Inflammatory macrophage treated with lipopolysaccharide for 1 hour (primary cell): Measurements from ENCODE around the gene PARD3.

Source experiments
- DNase-seq, 2 donors: peaks; one replicate each; pipeline ENCODE4 v3.0.0-alpha.2; 2020 to 2022

The PARD3 gene

GRCh38 chr10:34192646-34193045, 622.5 kb downstream of the PARD3 start:
- no peak for DNase-seq

DNA sequence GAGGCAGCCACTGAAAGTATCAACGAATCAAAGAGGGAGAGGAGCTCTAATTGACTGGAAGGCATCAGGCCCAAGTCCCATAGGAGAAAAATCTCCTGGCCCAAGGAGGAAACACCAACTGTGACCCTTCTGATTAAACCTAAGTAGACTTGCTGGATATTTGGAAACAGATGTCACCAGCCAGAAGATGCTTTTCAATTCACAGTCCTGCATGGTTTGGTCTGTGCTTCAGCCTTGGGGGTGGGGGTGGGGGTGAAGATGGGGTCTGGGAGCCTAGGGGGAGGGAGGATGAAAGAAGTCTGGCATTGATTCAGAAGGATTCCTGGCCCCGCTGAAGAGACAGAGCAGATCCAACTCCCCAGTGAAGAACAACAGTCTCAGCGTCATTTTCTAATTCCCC, 623.7 kb downstream of the PARD3 start:
- DNase-seq, result no peak

DNA sequence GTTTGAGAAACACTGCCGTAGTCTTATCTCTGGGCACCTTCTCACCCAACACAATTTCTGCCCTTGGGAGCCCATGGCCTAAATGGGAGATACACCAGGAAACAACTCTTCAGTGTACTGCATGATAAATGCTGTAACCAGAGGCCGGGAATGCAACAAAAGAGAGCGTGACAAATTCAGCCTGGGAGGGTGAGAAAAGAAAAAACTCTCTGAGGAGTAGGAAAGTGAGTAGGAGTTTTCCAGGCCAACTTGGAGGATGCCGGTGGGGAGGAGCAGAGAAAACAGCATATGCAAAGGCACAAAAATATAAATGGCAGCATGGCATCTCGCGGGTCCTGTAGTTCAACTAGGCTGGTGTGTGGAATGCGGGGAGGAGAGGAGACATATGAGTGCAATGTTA, 624.5 kb downstream of the PARD3 start:
- DNase-seq, result no peak

GRCh38 chr10:34189830-34190229, 625.3 kb downstream of the PARD3 start:
- DNase-seq, result no peak

GRCh38 chr10:34188221-34188620, 626.9 kb downstream of the PARD3 start:
- DNase-seq, result no peak

- DNase-seq, result no peak
Measured at GRCh38 chr10:34187201-34187600, 627.9 kb downstream of the PARD3 start.

- DNase-seq, result no peak
Measured at GRCh38 chr10:34186745-34187144, 628.4 kb downstream of the PARD3 start.

- DNase-seq, result peak in 1 of 2 donors; percentile 17
Measured at GRCh38 chr10:34185998-34186397, 629.1 kb downstream of the PARD3 start.

GRCh38 chr10:34184939-34185386, 630.1 kb downstream of the PARD3 start:
- DNase-seq, result no peak

DNA sequence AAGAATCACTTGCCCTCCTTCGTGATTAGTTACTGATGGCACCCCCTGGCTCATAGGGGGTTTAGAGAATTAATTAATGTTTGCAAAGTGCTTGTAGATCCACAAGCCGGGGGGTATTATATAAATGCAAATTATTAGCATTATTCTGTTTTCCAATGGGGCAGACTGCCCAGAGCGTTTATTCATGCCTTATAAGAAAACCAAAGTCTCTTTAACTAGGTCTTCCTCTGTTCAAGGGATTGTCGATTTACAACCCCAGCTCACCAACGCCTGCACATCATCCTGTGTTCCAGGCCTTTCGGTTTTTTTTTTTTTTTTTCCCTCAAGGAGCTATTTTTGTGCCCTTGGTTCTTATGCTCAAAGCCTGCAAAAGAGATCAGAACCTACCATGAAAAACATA, 630.7 kb downstream of the PARD3 start:
- DNase-seq, result no peak

- no peak for DNase-seq
Measured at GRCh38 chr10:34183016-34183796, 631.9 kb downstream of the PARD3 start.

GRCh38 chr10:34181553-34182300, 633.4 kb downstream of the PARD3 start:
- no peak for DNase-seq

DNA sequence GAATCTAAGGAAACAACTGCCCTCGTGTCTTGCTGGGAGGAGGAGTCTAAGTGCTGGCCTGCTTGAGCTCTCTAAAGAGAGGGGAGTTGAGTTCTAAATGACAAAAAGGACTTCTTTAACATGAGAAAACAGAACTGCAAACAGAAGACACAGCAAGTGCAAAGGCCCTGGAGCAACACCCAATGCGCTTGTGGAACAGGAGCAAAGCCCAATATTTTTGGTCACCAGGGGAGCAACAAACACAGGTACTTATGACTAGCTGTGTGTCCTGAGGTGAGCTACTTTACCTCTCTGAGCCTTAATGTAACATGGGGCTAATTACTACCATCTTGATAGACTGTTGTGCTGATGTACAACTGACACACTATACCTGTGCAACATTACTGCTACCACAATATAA, 634.3 kb downstream of the PARD3 start:
- DNase-seq, result no peak

DNA sequence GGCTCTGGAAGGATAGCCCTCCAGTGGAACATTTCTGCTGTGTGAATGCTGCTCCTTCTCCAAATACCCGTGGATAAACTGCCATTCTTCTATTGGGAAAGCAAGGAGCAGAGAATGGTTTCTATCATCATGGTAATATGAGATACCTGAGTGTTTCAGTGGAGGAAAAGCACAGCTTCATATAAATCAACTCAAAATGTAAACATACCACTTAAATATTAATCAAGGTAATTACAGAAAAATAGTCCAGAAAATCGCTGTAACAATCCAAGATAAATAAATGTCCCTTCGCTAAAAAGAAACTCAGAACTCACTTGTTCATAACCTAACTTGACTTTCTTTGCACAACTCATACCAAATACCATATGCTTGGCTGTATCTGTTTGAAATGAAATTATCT, 635.8 kb downstream of the PARD3 start:
- no peak for DNase-seq

GRCh38 chr10:34178756-34179155, 636.3 kb downstream of the PARD3 start:
- no peak for DNase-seq

DNA sequence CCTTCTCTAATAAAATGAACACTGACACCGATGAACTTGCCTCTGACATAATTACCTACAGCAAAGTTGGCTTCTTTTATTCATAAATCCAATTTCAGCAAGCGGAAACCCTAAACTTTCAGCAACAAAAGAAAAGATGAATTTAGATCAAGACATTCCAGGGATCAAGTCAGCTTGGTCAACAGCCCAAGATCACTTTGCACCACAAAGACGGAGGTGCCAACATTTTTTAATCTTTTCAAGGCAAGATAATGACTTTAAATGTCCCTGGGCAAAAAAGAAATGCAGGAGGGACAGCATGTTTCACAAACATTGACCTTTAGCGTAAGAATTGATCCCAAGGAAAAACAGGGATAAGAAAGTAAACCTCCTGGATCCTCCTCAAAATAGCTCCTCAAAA, 636.9 kb downstream of the PARD3 start:
- no peak for DNase-seq

GRCh38 chr10:34177445-34177844, 637.7 kb downstream of the PARD3 start:
- DNase-seq, result no peak

GRCh38 chr10:34176351-34176750, 638.7 kb downstream of the PARD3 start:
- DNase-seq, result no peak

DNA sequence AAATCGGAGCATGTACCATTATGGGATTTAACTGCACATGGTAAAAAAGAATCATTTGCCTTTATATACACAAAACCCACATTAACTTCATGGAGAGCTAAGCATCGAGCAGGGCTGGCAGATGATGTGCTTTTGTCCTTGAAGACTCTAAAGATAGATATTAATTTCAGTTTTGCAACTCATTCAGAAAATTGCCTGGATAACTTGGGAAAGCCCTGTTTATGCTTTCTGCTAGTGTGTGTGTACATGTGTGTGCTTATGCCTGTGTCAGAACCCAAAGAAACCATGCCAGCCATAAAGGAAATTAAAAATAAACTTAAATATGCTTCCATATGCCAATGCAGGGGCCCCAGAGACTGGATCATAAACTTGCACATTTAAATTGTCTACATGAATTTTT, 640.0 kb downstream of the PARD3 start:
- DNase-seq, result no peak

DNA sequence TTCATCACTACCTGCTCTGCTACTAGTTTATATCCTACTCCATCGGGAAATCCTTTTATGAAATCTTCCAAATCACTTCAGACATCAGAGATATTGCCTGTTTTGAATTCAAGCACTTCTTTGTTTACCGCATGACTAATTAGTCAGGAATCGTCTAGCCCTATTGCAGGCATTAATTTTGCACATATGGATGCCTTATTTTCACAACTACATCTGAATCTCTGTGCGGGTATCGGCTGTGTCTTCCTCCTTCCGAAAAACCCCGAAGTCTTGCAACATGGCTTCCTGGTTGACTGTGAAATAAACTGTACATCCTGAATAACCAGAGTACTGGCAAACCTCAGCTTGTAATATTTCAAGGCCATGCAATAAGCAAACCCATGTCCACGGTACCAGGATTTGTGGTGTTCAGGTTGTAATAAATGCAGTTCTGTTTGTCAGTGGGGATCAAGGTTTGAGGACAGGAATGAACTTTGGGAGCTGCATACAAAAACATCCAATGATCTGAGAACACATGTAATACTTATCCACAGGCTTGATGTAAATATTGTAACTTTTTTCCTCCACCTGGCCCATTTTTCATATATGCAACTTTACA, 642.1 kb downstream of the PARD3 start:
- DNase-seq, result peak; percentile 38 to 59

DNA sequence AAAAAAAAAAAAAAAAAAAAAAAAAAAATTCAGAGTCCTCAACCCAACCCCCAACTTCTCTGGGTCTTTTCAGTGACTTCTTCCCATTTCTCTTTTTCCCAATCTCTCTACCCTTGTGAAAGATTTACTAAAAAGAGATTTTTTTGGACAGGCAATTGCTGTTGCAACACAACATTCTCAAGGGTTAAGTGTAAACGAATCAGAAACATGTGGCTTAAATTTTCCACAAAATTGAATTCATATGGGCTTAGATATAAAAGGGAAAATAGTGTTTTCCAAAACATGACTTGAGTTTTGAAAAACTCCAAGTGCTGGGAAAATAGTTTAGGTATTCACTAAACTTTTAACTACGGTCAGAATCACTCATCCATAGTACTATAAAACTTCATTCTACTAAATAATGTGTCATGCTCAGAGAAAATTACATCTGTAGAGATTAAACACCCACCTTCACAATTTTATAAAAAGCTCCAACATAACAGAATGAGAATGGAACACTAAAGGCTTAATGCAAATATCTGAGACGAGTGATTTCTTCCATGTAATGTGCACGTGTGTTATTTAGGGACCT, 643.1 kb downstream of the PARD3 start:
- peak in 1 of 2 donors; percentile 2 for DNase-seq

- DNase-seq, result no peak
Measured at GRCh38 chr10:34169677-34170076, 645.4 kb downstream of the PARD3 start.

GRCh38 chr10:34169131-34169530, 646.0 kb downstream of the PARD3 start:
- peak in 1 of 2 donors; percentile 13 for DNase-seq

DNA sequence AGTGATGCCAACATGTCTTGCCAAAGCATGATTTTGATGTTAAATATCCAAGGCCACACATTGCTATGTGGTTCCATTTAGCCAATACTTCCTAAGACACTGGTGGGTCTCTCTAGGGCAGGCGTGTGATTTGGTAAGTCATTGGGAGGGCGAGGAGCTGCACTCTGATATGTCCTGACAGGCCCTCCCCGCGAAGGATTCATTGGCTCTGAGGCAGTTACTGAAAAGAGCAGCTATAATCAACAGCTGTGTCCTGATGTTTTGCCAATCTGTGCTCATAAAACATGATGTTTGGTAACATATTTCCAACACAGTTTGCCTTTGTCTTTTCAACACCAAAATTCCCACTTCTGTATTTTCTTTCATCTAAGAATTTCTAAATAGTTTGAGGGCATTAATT, 646.7 kb downstream of the PARD3 start:
- DNase-seq, result no peak
